ENCODE data around the gene LRIT2.
"Not testable (repeated sequence)": the region's sequence is repeated elsewhere in the genome, so short reads cannot be mapped to it uniquely, and the experiment has no call there.

Gene LRIT2

GRCh38 chr10:84178160-84178609 lies 47.2 kb downstream of the LRIT2 start:
- DNase-seq = no peak

- no peak for DNase-seq
Measured at GRCh38 chr10:84177541-84178141, 47.7 kb downstream of the LRIT2 start.

- DNase-seq = no peak
Measured at GRCh38 chr10:84176836-84177474, 48.4 kb downstream of the LRIT2 start.

- no peak for DNase-seq
Measured at GRCh38 chr10:84176351-84176750, 49.0 kb downstream of the LRIT2 start.

GRCh38 chr10:84175436-84175835 lies 49.9 kb downstream of the LRIT2 start:
- no peak for DNase-seq

- no peak for DNase-seq
Measured at GRCh38 chr10:84173501-84173929, 51.8 kb downstream of the LRIT2 start, which contains the start of gene GPR15LG. GPR15LG (plus strand) TSS chr10:84173801; CDS start chr10:84173852, 51 bp downstream.

- no peak for DNase-seq
Measured at GRCh38 chr10:84172467-84173356, 52.6 kb downstream of the LRIT2 start.

GRCh38 chr10:84171700-84172466 lies 53.5 kb downstream of the LRIT2 start:
- not testable (repeated sequence) for DNase-seq

- not testable (repeated sequence) for DNase-seq
Measured at GRCh38 chr10:84171237-84171636, 54.1 kb downstream of the LRIT2 start.
